ENCODE measurements around the gene GPR63. TPM values are rescaled to one million over a fixed set of nuclear protein-coding genes. Genes with fewer than 3 reads are reported as not detected.

Gene GPR63
- total RNA-seq, 1 donor from 2014 or later, result 1.0 TPM

GRCh38 chr6:96821034-96821433 is 16.2 kb downstream of the GPR63 start:
- Histone ChIP-seq H3K36me3 (no peaks in the 10 kb centered on the region), H3K27me3 (ENCODE audit: low read depth) (no peaks in the 10 kb centered on the region), H3K27ac (replicated peaks) (no peak overlapping the region), H3K4me1 (no peaks in the 10 kb centered on the region), H3K4me3 (no peak overlapping the region), H3K9me3 (replicated peaks) (no peaks in the 10 kb centered on the region)
- DNase-seq, result no peak
- intact Hi-C loops (cut with micrococcal nuclease), result no loop called here
- no peak for TF ChIP-seq CTCF (IDR thresholded peaks at IDR 0.05; ENCODE audit: borderline replicate concordance)

- no peak for DNase-seq
- H3K27ac ChIP-seq (replicated peaks), result no peak overlapping the region
- no peak overlapping the region for H3K4me3 ChIP-seq
- no peak for TF ChIP-seq CTCF (IDR thresholded peaks at IDR 0.05; ENCODE audit: borderline replicate concordance)
- H3K27me3 ChIP-seq (ENCODE audit: low read depth), result no peaks in the 10 kb centered on the region
- no peaks in the 10 kb centered on the region for H3K36me3 ChIP-seq
- no peaks in the 10 kb centered on the region for H3K9me3 ChIP-seq (replicated peaks)
- intact Hi-C loops (cut with micrococcal nuclease), result no loop called here
- no peaks in the 10 kb centered on the region for H3K4me1 ChIP-seq
Observed at GRCh38 chr6:96816301-96816817, 20.9 kb downstream of the GPR63 start.

GRCh38 chr6:96814625-96815024 is 22.7 kb downstream of the GPR63 start:
- Histone ChIP-seq H3K36me3 (no peaks in the 10 kb centered on the region), H3K4me1 (no peaks in the 10 kb centered on the region), H3K9me3 (replicated peaks) (no peaks in the 10 kb centered on the region), H3K27ac (replicated peaks) (no peak overlapping the region), H3K27me3 (ENCODE audit: low read depth) (no peaks in the 10 kb centered on the region), H3K4me3 (no peak overlapping the region)
- no peak for DNase-seq
- TF ChIP-seq CTCF (IDR thresholded peaks at IDR 0.05; ENCODE audit: borderline replicate concordance), result no peak
- intact Hi-C loops (cut with micrococcal nuclease), result no loop called here

- H3K36me3 ChIP-seq, result no peaks in the 10 kb centered on the region
- no peaks in the 10 kb centered on the region for H3K4me1 ChIP-seq
- intact Hi-C loops (cut with micrococcal nuclease), result no loop called here
- no peak overlapping the region for H3K4me3 ChIP-seq
- H3K27me3 ChIP-seq (ENCODE audit: low read depth), result no peaks in the 10 kb centered on the region
- no peaks in the 10 kb centered on the region for H3K9me3 ChIP-seq (replicated peaks)
- no peak for DNase-seq
- no peak for TF ChIP-seq CTCF (IDR thresholded peaks at IDR 0.05; ENCODE audit: borderline replicate concordance)
- no peak overlapping the region for H3K27ac ChIP-seq (replicated peaks)
Observed at GRCh38 chr6:96812077-96812703, 25.1 kb downstream of the GPR63 start.

GRCh38 chr6:96811670-96812069 is 25.6 kb downstream of the GPR63 start:
- no peak overlapping the region for H3K4me3 ChIP-seq
- DNase-seq, result no peak
- no peak for TF ChIP-seq CTCF (IDR thresholded peaks at IDR 0.05; ENCODE audit: borderline replicate concordance)
- intact Hi-C loops (cut with micrococcal nuclease), result no loop called here
- H3K4me1 ChIP-seq, result no peaks in the 10 kb centered on the region
- H3K9me3 ChIP-seq (replicated peaks), result no peaks in the 10 kb centered on the region
- no peaks in the 10 kb centered on the region for H3K36me3 ChIP-seq
- no peaks in the 10 kb centered on the region for H3K27me3 ChIP-seq (ENCODE audit: low read depth)
- no peak overlapping the region for H3K27ac ChIP-seq (replicated peaks)

All from left ventricle myocardium inferior (tissue), 1 donor.